Measurements from ENCODE around the gene CIDEB. TPM values are rescaled to one million over a fixed set of nuclear protein-coding genes. Genes with fewer than 3 reads are reported as not detected.

The CIDEB gene
- total and polyA plus RNA-seq, 10 of the 15 experiments (the other 5 are each of a cell fraction or from before 2014, with no cell fraction given): 0.34 to 6.3 (median 3.2) TPM

DNA sequence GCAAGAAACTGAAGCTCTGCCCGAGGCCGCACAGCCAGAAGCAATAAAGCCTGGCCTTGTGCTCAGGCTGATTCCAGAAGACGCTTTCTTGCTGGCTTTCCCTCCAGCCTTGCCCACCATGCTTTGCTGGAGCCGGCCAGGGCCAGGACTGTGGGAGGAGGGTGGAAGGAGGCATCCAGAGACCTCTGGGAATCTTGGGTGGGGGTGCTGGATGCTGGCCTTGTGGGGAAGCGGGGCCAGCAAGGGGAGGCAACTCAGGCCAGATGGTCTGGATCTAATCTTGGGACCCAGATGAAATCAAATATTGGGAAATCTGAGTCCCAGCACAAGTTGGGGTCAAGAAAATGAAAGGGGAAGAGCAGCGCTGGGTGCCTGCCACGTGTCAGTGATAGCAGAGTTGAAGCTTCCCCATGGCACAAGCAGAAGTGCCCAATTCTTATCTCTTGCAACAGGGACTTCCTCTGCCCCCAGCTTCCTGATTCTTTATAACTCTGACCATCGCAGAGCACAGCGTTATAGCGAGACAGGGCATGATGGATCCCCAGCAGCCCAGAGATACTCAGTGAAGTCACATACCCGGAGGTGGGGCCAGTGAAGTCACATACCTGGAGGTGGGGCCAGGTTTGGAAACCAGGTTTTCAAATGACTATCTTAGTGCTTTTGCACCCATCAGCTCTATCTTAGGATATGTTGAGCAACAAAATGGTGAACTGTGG is 30.0 kb downstream of the CIDEB start:
- Histone ChIP-seq H3K27ac (ENCODE audit: control insufficient read depth, insufficient read depth) (no peak overlapping the region), H3K27me3 (replicated peaks in 1 of 2; ENCODE audit: control insufficient read depth in 2 of 2, insufficient read depth in 2 of 2, low read length in 1 of 2) (no peaks in the 10 kb centered on the region), H2AFZ (ENCODE audit: control insufficient read depth, low read depth, low read length) (peak overlapping the region; percentile 28; the same call in 1 of the 2 replicates), H4K20me1 (ENCODE audit: control insufficient read depth, insufficient read depth) (no peaks in the 10 kb centered on the region), H3K4me2 (ENCODE audit: control insufficient read depth, insufficient read depth) (peak overlapping the region; percentile 30; the same call in 1 of the 2 replicates), H3K36me3 (ENCODE audit: control insufficient read depth in 2 of 2, insufficient read depth in 2 of 2, low read length in 1 of 2) (no peaks in the 10 kb centered on the region), H3K4me3 (no peak overlapping the region), H3K9ac (ENCODE audit: control insufficient read depth, insufficient read depth, low read length) (no peak overlapping the region), H3K9me3 (replicated peaks; ENCODE audit: control insufficient read depth, insufficient read depth, low read length) (no peaks in the 10 kb centered on the region; the same call in 2 of the 3 replicates), H3K79me2 (ENCODE audit: control insufficient read depth, insufficient read depth, low read length) (peaks cover 2% of the 10 kb centered on the region; the same call in 1 of the 2 replicates), H3K4me1 (ENCODE audit: control insufficient read depth, insufficient read depth, low read length) (peaks cover 55% of the 10 kb centered on the region)
- WGBS (ENCODE audit: insufficient coverage, insufficient replicate concordance, low lambda C conversion rate, missing lambda C conversion rate): 65% methylated on average over 11 of the region's 11 CpGs
- no TSS peak for BruUV-seq (replicated peaks)
- ChIA-PET SMC1A (ENCODE audit: uncharacterized antibody, unreplicated experiment) (interaction anchor here (2.9 to 11.8 kb wide), 4 partner anchors 12 to 36 kb away, joined by 18 to 141 read pairs (median 68); partner anchors contain the start of genes DHRS1, NOP9 and TINF2), POLR2A (interaction anchor here (0.6 to 3.0 kb wide), 5 partner anchors 9 to 1351 kb away, joined by 3 to 11 read pairs (median 4); no protein-coding TSS in a partner anchor), CTCF (interaction anchor here (0.6 to 17.1 kb wide), 6 partner anchors 17 to 144 kb away, joined by 3 to 269 read pairs (median 16); partner anchors contain the start of genes CIDEB, DHRS1, NOP9 and TINF2), RAD21 (ENCODE audit: unreplicated experiment) (interaction anchor here (0.7 to 4.8 kb wide), 2 partner anchors 19 to 35 kb away, joined by 3 to 26 read pairs; partner anchors contain the start of gene TINF2)
- FAIRE-seq: no peak
- DNase-seq (ENCODE audit: low read depth, low spot score): no peak
- TF ChIP-seq SREBF1 (IDR thresholded peaks at IDR 0.05; ENCODE audit: low read length) (no peak), SPI1 (IDR thresholded peaks at IDR 0.05; ENCODE audit: borderline replicate concordance, insufficient read depth, low read depth, low read length) (peak; percentile 13; the same call in 1 of the 2 replicates)
- in situ Hi-C loops (cut with MboI): no loop called here
- intact Hi-C loops (cut with micrococcal nuclease; ENCODE audit: unreplicated experiment): no loop called here
- ATAC-seq: no peak

DNA sequence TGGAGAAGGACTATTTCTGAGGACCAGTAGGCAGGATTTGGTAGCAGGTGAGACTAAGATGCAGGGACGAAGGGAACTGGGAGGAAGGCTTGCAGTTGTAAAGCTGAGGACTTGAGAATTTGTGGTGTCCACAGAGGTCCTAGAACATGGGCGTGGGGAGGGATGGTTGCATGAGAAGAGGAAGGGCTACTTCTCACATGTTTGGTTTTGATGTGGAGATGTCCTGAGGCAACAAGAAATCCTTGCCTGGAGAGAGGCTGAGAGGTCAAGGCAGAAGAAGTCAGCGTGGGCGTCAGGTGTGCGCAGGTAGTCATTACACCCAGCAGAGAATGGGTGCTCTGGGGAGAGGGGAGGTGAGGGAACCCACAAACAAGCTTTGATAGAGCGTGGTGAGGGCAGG is 30.7 kb downstream of the CIDEB start:
- Histone ChIP-seq H3K4me1 (ENCODE audit: control insufficient read depth, insufficient read depth, low read length) (peaks cover 58% of the 10 kb centered on the region), H3K4me3 (no peak overlapping the region), H3K9ac (ENCODE audit: control insufficient read depth, insufficient read depth, low read length) (no peak overlapping the region), H4K20me1 (ENCODE audit: control insufficient read depth, insufficient read depth) (no peaks in the 10 kb centered on the region), H3K79me2 (ENCODE audit: control insufficient read depth, insufficient read depth, low read length) (peaks cover 4% of the 10 kb centered on the region; the same call in 1 of the 2 replicates), H3K9me3 (replicated peaks; ENCODE audit: control insufficient read depth, insufficient read depth, low read length) (no peaks in the 10 kb centered on the region; the same call in 2 of the 3 replicates), H3K27me3 (replicated peaks in 1 of 2; ENCODE audit: control insufficient read depth in 2 of 2, insufficient read depth in 2 of 2, low read length in 1 of 2) (no peaks in the 10 kb centered on the region), H3K4me2 (ENCODE audit: control insufficient read depth, insufficient read depth) (peak overlapping the region; percentile 18; the same call in 1 of the 2 replicates), H2AFZ (ENCODE audit: control insufficient read depth, low read depth, low read length) (no peak overlapping the region), H3K36me3 (ENCODE audit: control insufficient read depth in 2 of 2, insufficient read depth in 2 of 2, low read length in 1 of 2) (no peaks in the 10 kb centered on the region), H3K27ac (ENCODE audit: control insufficient read depth, insufficient read depth) (no peak overlapping the region)
- SMC1A ChIA-PET (ENCODE audit: uncharacterized antibody, unreplicated experiment): interaction anchor here (8.9 to 11.8 kb wide), 2 partner anchors 20 to 33 kb away, joined by 115 to 141 read pairs; partner anchors contain the start of genes DHRS1, NOP9 and TINF2
- 94% methylated on average over 6 of the region's 6 CpGs for WGBS (ENCODE audit: insufficient coverage, insufficient replicate concordance, low lambda C conversion rate, missing lambda C conversion rate)
- no peak for ATAC-seq
- FAIRE-seq: no peak
- in situ Hi-C loops (cut with MboI) (no loop called here), intact Hi-C loops (cut with micrococcal nuclease; ENCODE audit: unreplicated experiment) (no loop called here)
- POLR2A ChIA-PET: interaction anchor here (0.6 to 10.9 kb wide), 3 partner anchors 10 to 1350 kb away, joined by 3 to 171 read pairs (median 4); partner anchors contain the start of gene TINF2
- BruUV-seq (replicated peaks): no TSS peak
- DNase-seq (ENCODE audit: low read depth, low spot score): no peak
- CTCF ChIA-PET: interaction anchor here (0.6 to 17.1 kb wide), 7 partner anchors 18 to 145 kb away, joined by 3 to 269 read pairs (median 3); partner anchors contain the start of genes CIDEB, DHRS1, MDP1 and NOP9
- RAD21 ChIA-PET (ENCODE audit: unreplicated experiment): no interaction called here
- no peak for TF ChIP-seq RB1 (IDR thresholded peaks at IDR 0.05; ENCODE audit: borderline replicate concordance)
- no peak for TF ChIP-seq MYC (IDR thresholded peaks at IDR 0.05; ENCODE audit: insufficient read depth, insufficient read length, insufficient replicate concordance, low read length, severe bottlenecking)
- TF ChIP-seq LARP7 (IDR thresholded peaks at IDR 0.05): no peak
- TF ChIP-seq FOXM1 (IDR thresholded peaks at IDR 0.05; ENCODE audit: low read depth, low read length): no peak
- TF ChIP-seq, protein P1, sequence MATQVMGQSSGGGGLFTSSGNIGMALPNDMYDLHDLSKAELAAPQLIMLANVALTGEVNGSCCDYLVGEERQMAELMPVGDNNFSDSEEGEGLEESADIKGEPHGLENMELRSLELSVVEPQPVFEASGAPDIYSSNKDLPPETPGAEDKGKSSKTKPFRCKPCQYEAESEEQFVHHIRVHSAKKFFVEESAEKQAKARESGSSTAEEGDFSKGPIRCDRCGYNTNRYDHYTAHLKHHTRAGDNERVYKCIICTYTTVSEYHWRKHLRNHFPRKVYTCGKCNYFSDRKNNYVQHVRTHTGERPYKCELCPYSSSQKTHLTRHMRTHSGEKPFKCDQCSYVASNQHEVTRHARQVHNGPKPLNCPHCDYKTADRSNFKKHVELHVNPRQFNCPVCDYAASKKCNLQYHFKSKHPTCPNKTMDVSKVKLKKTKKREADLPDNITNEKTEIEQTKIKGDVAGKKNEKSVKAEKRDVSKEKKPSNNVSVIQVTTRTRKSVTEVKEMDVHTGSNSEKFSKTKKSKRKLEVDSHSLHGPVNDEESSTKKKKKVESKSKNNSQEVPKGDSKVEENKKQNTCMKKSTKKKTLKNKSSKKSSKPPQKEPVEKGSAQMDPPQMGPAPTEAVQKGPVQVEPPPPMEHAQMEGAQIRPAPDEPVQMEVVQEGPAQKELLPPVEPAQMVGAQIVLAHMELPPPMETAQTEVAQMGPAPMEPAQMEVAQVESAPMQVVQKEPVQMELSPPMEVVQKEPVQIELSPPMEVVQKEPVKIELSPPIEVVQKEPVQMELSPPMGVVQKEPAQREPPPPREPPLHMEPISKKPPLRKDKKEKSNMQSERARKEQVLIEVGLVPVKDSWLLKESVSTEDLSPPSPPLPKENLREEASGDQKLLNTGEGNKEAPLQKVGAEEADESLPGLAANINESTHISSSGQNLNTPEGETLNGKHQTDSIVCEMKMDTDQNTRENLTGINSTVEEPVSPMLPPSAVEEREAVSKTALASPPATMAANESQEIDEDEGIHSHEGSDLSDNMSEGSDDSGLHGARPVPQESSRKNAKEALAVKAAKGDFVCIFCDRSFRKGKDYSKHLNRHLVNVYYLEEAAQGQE (IDR thresholded peaks at IDR 0.05; ENCODE audit: low read depth, low read length): no peak
- TF ChIP-seq YY1 (IDR thresholded peaks at IDR 0.05; ENCODE audit: low read depth, low read length): no peak
- TF ChIP-seq MEF2A (IDR thresholded peaks at IDR 0.05; ENCODE audit: insufficient read depth, low read depth, low read length): no peak
- no peak for TF ChIP-seq RAD21 (IDR thresholded peaks at IDR 0.05; ENCODE audit: insufficient read depth, low read depth, low read length)
- TF ChIP-seq SPI1 (IDR thresholded peaks at IDR 0.05; ENCODE audit: borderline replicate concordance, insufficient read depth, low read depth, low read length): no peak
- no peak for TF ChIP-seq NFYA (IDR thresholded peaks at IDR 0.05; ENCODE audit: borderline replicate concordance, low read depth, low read length)
